ENCODE results near the gene FOXN3.
A peak's percentile ranks its signal among the peaks of the same experiment; 100 is the strongest.

The FOXN3 gene

GRCh38 chr14:89430391-89431236 lies 13.6 kb upstream of the FOXN3 start:
- DNase-seq (ENCODE audit: low read depth, low spot score), result peak; percentile 30

- peak; percentile 89 for DNase-seq (ENCODE audit: low read depth, low spot score)
These were observed 12.5 kb upstream of the FOXN3 start for GRCh38 chr14:89429199-89430181.

GRCh38 chr14:89428546-89429198 lies 11.6 kb upstream of the FOXN3 start:
- peak; percentile 73 for DNase-seq (ENCODE audit: low read depth, low spot score)

GRCh38 chr14:89428173-89428523 lies 11.1 kb upstream of the FOXN3 start:
- no peak for DNase-seq (ENCODE audit: low read depth, low spot score)

GRCh38 chr14:89427426-89428172 lies 10.6 kb upstream of the FOXN3 start:
- DNase-seq (ENCODE audit: low read depth, low spot score), result peak; percentile 44

- DNase-seq (ENCODE audit: low read depth, low spot score), result peak; percentile 95
These were observed 8.9 kb upstream of the FOXN3 start for GRCh38 chr14:89425931-89426330.

- DNase-seq (ENCODE audit: low read depth, low spot score), result no peak
These were observed 7.2 kb upstream of the FOXN3 start for GRCh38 chr14:89424241-89424640.

GRCh38 chr14:89422952-89423345 lies 5.9 kb upstream of the FOXN3 start:
- DNase-seq (ENCODE audit: low read depth, low spot score), result no peak

- peak; percentile 46 for DNase-seq (ENCODE audit: low read depth, low spot score)
These were observed 5.3 kb upstream of the FOXN3 start for GRCh38 chr14:89422181-89422951.

- no peak for DNase-seq (ENCODE audit: low read depth, low spot score)
These were observed 3.5 kb upstream of the FOXN3 start for GRCh38 chr14:89420502-89420901.

GRCh38 chr14:89419973-89420482 lies 3.0 kb upstream of the FOXN3 start:
- DNase-seq (ENCODE audit: low read depth, low spot score), result no peak

- DNase-seq (ENCODE audit: low read depth, low spot score), result no peak
These were observed 1.9 kb upstream of the FOXN3 start for GRCh38 chr14:89418976-89419375.

GRCh38 chr14:89418452-89418851 lies 1.4 kb upstream of the FOXN3 start:
- DNase-seq (ENCODE audit: low read depth, low spot score), result no peak

- peak; percentile 77 for DNase-seq (ENCODE audit: low read depth, low spot score)
These were observed 612 bp upstream of the FOXN3 start for GRCh38 chr14:89417465-89418225.

GRCh38 chr14:89416002-89416995 lies 734 bp downstream of the FOXN3 start:
- peak; percentile 99 for DNase-seq (ENCODE audit: low read depth, low spot score)

- DNase-seq (ENCODE audit: low read depth, low spot score), result peak; percentile 28
These were observed 1.9 kb downstream of the FOXN3 start for GRCh38 chr14:89415159-89415558.

GRCh38 chr14:89411976-89412375 lies 5.1 kb downstream of the FOXN3 start:
- no peak for DNase-seq (ENCODE audit: low read depth, low spot score)

- no peak for DNase-seq (ENCODE audit: low read depth, low spot score)
These were observed 7.1 kb downstream of the FOXN3 start for GRCh38 chr14:89409961-89410360.
